DMS153 treated with DMSO at 0.1 percent for 48 hours (cell line): Measurements from ENCODE around the gene GNG13.
"Not testable (repeated sequence)": the region's sequence is repeated elsewhere in the genome, so short reads cannot be mapped to it uniquely, and the experiment has no call there.

Source experiments
- DNase-seq: peaks from one replicate; lab custom pipeline; 2025; ENCODE audit not compliant: unreplicated experiment; lab: John Stamatoyannopoulos, UW

Gene GNG13

DNA sequence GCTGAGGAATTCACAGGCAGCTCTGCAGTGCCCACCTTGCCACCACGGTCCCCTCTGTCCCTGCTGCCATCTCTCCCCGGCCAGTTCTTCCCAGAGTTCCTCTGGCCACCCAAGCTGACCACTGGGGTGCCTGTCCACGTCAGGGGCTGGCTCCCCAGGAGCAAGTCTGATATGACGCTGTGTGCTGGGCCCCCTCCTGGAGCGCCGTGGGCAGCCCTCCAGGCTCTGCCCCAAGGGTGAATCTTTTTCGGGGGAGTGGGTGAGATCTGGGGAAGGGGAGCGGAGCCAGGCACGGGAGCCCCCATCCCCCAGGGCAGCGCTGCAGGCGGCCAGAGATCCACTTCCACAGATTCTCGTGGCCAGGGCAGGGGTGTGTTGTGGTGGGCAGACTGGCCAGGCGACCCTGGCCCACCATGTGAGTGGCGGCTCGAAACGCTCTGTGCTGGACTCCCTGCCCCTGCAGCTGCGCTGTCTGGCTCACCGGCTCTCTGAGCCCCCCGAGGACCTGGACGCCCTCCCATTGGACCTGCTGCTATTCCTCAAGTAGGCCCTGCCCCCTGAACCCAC, 36.3 kb downstream of the GNG13 start:
- no peak for DNase-seq

DNA sequence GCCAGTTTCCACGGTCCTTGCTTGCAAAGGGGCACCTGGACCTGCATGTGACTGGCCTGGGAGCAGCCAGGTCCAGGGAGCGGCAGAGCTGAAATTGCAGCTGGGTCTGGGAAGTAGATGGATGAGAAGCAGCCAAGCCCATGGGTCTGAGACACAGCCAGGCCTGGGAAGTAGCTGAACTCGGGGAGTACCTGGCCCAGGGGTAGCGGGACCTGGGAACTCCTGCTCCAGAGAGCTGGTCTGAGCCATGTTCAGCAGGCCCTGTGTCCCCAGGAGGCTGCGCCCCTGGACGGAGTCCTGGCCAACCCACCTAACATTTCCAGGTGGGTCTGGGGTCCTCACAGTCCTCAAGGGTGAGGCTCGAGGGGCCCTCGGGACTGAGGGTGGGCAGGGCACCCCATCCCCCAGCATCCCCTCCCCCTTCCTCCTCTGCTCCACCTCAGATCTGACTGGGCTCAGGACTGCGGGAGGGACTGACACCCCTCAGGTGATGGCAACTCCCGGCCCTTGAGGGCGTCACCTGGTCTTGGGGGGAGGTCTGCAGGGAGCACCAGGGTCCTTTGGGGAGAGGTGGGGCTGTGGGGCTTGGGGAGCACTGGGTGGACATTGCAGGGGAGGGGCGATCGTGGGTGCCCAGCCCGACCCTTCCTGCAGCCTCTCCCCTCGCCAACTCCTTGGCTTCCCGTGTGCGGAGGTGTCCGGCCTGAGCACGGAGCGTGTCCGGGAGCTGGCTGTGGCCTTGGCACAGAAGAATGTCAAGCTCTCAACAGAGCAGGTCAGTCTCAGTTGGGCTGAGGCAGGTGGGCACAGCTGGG, 37.0 kb downstream of the GNG13 start:
- no peak for DNase-seq

DNA sequence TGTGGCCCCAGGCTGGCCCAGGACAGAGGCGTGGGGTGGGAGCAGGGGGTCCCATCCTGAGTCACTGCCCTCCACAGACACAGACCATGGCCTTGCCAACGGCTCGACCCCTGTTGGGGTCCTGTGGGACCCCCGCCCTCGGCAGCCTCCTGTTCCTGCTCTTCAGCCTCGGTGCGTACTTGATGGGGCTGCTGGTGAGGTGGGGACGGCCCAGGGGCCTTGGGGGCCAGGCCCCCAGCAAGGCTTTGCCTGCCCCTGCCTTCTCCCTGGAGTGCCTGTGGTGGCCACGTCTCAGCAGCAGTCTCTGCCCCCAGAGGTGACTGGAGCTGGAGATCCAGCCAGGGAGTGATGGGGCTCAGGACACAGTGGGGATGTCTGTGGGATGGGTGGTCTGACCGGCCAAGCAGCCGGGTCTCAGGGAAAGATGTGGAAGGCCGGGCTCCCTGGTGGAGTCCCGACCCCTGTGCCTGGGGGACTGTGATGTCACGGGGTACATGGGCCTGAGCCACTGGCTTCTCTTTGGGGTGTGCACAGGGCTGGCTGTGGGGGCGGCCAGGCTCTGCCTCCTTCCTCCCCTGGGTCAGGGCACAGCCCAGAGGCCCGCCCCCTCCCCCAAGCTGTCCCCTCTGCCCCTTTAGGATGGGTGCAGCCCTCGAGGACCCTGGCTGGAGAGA, 37.8 kb downstream of the GNG13 start:
- no peak for DNase-seq

DNA sequence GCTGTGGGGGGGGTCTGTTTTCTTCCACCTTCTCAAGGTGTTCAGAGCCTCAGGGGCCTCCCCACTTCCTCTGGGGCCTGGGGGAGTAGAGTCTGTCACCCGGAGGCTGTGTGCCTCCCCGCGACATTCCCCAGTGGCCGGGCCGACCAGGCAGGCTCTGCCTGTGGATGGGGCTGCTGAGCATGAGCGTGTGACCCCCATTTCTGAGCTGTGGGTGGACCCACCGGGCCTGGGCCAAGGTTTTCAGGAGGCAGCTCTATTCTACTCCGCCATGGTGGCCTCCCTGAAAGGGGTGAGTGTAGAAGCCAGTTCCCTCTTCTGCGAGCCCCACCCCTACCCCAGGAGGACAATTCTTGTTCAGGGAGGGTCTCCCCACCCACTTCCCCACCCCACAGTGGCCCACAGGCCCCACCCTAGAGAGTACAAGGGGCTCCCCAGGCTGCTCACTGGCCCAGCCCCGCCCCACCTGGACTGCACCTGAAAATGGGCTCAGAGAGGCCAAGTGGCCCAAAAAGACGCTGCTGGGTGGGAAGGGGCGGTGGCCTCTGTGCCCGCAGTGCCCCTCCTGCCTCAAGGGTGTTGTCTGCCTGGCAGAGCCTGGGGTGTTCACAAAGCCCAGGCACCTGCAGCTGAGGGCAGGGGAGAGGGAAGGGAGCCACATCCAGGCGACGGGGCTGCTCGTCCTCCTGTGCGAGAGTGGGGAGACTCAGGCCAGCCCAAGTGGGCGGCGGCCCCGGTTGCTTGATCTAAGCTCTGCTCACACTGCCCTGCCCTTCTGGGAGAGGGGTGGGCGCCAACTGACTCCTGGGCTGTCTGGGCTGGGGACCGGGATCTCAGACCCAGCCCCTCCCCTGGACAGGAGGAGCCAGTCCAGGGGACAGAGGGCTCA, 38.7 kb downstream of the GNG13 start:
- no peak for DNase-seq

- DNase-seq: no peak
These were observed 39.8 kb downstream of the GNG13 start, which contains the start of gene MSLN for GRCh38 chr16:760545-761343. Gene MSLN, plus strand, starts transcription at chr16:760734. Its CDS starts 1,947 bp downstream, at chr16:762681.

DNA sequence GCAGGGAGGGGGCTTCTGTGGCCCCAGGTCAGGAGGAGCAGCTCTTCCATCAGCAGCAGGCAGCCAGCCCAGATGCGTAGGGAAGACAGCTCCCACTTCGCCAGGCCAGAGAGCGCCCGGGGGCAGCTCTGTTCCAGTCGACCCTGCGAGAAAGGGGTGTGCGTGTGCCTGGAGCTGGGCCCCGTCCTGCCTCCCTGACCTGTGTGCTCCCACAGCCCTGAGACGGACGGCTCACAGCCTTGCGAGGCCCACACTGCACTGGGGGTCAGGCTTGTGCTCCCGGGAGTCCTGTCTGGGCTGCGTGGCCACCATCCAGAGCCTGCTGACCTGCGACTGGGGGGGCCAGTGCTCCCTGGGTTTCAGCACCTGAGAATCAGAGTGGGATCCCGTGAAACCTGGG, 40.5 kb downstream of the GNG13 start:
- DNase-seq: no peak

DNA sequence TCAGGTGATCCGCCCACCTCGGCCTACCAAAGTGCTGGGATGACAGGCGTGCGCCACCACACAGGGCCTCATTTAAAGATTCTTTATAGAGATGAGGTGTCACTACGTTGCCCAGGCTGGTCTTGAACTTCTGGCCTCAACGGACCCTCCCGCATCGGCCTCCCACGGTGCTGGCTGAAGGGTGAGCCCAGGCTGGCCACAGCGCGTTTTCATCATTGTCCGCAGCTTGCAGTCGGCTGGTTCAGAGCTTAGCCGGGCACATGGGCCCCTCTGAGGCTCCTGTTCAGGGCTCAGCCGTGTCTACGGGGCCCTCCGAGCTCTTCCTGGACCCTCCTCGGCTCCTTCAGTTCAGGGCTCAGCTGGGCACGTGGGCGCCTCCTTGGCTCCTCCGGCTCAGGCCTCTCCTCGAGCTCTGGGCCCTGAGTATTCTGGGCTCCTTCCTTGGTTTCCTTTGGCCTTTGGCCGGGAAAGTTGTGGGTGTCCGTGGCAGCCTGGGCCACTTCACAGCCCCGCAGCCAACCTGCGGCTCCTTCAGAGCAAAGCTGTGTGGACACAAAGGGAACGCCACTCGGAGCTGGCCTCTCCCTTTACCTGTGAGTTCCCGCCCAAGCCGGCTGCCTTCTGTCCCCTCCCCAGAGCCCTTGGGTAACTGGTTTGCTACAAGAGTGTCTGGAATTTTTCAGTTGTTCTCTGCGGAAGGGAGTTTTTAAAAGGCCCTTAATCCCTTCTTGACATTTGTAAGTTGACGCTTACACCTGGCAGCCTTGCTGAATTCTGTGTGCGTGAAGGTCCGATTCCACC, 41.2 kb downstream of the GNG13 start:
- peak; percentile 8 for DNase-seq

DNA sequence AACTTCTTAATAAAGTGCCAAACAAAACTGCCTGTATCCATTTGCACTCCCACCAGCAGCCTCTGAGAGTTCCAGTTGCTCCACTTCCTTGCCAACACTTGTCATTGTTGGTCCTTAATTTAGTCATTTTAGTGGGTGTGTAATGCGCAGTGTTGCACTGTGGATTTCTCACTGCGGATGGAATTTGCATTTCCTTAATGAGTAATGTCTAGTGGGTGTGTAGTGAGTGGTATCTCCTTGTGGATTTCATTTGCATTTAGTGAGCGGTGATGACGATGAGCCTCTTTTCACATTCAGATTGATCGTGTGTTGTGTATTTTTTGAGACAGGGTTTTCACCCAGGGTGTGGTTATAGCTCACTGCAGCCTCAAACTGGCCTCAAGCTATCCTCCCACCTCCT, 44.1 kb downstream of the GNG13 start:
- no peak for DNase-seq

DNA sequence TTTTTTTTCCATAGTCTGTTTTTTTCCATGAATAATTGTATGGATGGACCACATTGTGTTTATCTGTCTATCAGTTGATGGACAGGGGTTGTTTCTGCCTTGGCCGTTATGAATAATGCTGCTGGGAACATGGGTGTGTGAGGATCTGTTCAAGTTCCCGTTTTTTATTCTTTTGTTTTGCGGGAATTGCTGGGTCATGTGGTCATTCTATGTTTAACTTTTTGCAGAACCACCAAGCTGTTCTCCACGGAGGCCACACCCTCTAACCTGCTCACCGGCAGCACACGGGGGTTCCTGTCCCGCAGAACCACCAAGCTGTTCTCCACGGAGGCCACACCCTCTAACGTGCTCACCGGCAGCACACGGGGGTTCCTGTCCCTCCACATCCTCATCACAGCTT, 45.9 kb downstream of the GNG13 start:
- no peak for DNase-seq

DNA sequence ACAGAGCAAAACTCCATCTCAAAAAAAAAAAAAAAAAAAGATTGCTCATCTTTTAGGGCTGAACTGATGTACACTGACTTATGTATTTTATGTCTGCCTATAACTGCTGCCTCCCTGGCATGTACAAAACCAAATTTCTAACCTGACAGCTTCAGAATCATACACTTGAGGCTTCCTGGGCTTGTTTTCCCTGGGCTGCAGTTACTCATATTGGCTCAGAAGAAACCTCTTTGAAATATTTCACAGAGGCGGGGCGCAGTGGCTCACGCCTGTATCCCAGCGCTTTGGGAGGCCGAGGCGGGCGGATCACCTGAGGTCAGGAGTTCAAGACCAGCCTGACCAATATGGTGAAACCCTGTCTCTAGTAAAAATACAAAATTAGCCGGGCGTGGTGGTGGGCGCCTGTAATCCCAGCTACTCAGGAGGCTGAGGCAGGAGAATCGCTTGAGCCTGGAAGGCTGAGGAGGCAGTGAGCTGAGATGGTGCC, 46.4 kb downstream of the GNG13 start:
- not testable (repeated sequence) for DNase-seq

DNA sequence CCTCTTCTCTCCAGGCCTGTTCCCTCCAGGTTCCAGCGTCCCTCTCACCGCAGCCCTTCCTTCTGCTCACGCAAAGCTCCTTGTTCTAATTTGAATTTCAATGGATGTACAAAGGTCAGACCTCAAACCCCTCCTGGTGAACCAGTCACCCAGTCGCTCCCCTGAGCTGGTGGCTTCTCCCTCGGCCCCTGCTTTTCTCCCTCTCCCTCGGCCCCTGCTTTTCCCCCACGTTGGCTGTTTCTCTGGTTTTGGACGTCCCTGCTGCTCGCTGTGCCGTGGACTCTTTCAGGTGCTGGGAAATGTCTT, 48.6 kb downstream of the GNG13 start:
- DNase-seq: no peak

DNA sequence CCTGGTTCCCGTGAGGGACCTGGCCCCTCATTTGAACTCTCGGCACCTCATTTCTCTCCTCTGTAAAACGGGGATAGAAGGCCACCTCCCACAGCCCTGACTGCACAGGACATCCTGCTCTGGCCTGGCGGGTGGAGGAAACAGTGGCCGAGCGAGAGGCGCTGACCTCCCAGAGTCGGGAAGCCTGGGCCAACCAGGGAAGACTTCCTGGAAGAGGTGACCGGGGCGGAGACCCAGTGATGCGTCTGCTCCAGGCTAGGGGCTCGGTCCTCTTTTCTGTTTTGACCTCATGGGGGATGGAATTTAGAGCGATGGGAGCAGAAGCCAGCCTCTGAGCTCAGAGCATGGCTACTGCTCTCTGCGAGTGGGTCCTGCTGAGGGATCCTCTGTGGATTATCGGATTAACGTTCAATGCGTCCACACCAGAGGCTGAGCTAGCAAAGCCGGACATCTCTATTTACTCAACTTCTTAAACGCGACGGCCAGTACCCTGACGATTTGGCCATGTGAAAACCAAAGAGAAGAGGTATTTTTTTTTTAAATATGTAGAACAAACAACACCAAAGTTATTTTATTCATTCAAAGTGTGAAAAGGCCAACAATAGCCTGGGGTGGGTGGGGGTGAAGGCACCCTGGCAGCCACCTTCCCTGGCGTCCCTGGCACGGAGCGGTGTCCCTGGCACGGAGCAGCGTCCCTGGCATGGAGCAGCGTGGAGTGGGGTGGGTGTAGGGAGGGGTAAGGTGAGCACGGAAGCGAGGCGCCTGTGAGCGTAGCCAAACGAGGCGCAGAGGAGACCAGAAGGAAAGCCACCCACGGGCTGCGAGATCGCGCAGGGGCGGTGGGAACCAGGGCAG, 49.2 kb downstream of the GNG13 start:
- DNase-seq: no peak

GRCh38 chr16:750485-750884, 50.0 kb downstream of the GNG13 start:
- DNase-seq: no peak

DNA sequence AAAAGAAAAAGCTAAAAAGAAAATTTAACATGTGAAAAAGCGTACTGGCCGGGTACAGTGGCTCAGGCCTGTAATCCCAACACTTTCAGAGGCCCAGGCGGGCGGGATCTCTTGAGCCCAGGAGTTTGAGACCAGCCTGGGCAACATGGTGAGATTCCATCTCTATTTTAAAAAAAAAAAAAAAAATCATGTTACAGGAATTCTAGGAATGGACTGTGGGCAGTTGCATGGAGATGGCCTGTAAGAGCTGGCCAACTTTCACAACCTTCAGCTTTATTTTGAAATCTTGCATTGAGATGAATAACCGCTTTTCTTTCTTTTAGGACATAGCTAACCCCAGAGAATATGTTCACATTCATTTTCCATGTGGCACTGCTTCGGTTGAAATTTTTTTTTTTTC, 51.5 kb downstream of the GNG13 start:
- DNase-seq: no peak
